ENCODE data around the gene SPATA2L. TPM values are rescaled to one million over a fixed set of nuclear protein-coding genes. Genes with fewer than 3 reads are reported as not detected.
A peak's percentile ranks its signal among the peaks of the same experiment; 100 is the strongest.

The SPATA2L gene
- total and polyA plus RNA-seq, 2 of the 13 experiments (the other 11 are each of a cell fraction or from before 2014, with no cell fraction given), result 9.1 to 20.7 TPM

DNA sequence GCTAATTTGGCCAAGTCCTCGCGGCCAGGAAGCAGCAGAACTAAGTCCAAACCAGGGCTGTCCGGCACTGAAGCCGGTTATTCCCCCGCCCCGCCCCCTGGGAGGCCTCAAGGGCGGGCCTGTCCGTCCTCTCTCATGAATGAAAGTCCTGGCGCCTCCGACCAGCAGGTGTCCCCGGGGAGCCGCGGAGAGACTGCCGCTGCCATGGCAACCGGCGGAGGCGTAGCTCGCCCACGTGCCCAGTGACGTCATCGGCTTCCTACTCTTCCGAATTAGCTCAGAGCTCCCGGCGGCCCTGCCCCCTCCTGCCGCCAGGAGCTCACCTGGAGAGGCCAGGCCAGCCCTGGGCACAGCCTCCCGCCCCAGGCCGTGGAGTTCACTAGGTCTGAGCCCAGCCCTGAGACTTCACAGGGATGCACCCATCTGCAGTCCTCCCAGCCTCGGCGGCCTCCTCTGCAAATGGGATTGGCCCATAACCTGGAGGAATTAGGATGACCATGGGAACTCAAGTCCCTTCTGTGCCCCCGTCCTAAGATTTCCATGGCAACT, 1.3 kb downstream of the SPATA2L start (continued):
- peak; percentile 97 for TF ChIP-seq ZNF350 (CRISPR knock-in tag; IDR thresholded peaks at IDR 0.05; ENCODE audit: borderline replicate concordance, low read depth)
- peak; percentile 80 for TF ChIP-seq REPIN1 (CRISPR knock-in tag; IDR thresholded peaks at IDR 0.05; ENCODE audit: borderline replicate concordance, low read depth)
- TF ChIP-seq TBX3 (IDR thresholded peaks at IDR 0.05; ENCODE audit: borderline replicate concordance), result peak; percentile 41; the same call in 1 of the 2 replicates
- peak; percentile 69; the same call in 1 of the 2 replicates for TF ChIP-seq ZNF788 (CRISPR knock-in tag; IDR thresholded peaks at IDR 0.05; ENCODE audit: borderline replicate concordance)
- TF ChIP-seq TEAD2 (CRISPR knock-in tag; IDR thresholded peaks at IDR 0.05), result no peak
- TF ChIP-seq, protein P1, sequence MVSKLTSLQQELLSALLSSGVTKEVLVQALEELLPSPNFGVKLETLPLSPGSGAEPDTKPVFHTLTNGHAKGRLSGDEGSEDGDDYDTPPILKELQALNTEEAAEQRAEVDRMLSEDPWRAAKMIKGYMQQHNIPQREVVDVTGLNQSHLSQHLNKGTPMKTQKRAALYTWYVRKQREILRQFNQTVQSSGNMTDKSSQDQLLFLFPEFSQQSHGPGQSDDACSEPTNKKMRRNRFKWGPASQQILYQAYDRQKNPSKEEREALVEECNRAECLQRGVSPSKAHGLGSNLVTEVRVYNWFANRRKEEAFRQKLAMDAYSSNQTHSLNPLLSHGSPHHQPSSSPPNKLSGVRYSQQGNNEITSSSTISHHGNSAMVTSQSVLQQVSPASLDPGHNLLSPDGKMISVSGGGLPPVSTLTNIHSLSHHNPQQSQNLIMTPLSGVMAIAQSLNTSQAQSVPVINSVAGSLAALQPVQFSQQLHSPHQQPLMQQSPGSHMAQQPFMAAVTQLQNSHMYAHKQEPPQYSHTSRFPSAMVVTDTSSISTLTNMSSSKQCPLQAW (CRISPR knock-in tag; IDR thresholded peaks at IDR 0.05), result peak; percentile 75
- TF ChIP-seq ZNF207 (IDR thresholded peaks at IDR 0.05; ENCODE audit: borderline replicate concordance), result no peak
- TF ChIP-seq MAF1 (CRISPR knock-in tag; IDR thresholded peaks at IDR 0.05; ENCODE audit: borderline replicate concordance), result no peak
- TF ChIP-seq ZNF776 (CRISPR knock-in tag; IDR thresholded peaks at IDR 0.05), result no peak
- TF ChIP-seq XBP1 (CRISPR knock-in tag; IDR thresholded peaks at IDR 0.05), result peak; percentile 56; the same call in 1 of the 2 replicates
- TF ChIP-seq HIVEP1 (CRISPR knock-in tag; IDR thresholded peaks at IDR 0.05), result peak; percentile 74
- TF ChIP-seq MIXL1 (CRISPR knock-in tag; IDR thresholded peaks at IDR 0.05), result 0 out of 2 replicates have a peak, but pooled peaks have one; percentile 31
- TF ChIP-seq REL (CRISPR knock-in tag; conservative IDR thresholded peaks at IDR 0.05), result 0 out of 2 replicates have a peak, but pooled peaks have one; percentile 5
- TF ChIP-seq KAT2B (IDR thresholded peaks at IDR 0.05; ENCODE audit: borderline replicate concordance, low read depth, low read length), result no peak
- TF ChIP-seq, protein P2, sequence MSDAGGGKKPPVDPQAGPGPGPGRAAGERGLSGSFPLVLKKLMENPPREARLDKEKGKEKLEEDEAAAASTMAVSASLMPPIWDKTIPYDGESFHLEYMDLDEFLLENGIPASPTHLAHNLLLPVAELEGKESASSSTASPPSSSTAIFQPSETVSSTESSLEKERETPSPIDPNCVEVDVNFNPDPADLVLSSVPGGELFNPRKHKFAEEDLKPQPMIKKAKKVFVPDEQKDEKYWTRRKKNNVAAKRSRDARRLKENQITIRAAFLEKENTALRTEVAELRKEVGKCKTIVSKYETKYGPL (CRISPR knock-in tag; IDR thresholded peaks at IDR 0.05), result no peak
- TF ChIP-seq EHMT2 (IDR thresholded peaks at IDR 0.05; ENCODE audit: borderline replicate concordance, low read depth, low read length), result no peak
- TF ChIP-seq DR1 (CRISPR knock-in tag; IDR thresholded peaks at IDR 0.05), result no peak
- 0 out of 2 replicates have a peak, but pooled peaks have one; percentile 74 for TF ChIP-seq ZNF670 (CRISPR knock-in tag; IDR thresholded peaks at IDR 0.05; ENCODE audit: borderline replicate concordance)
- TF ChIP-seq ZIK1 (CRISPR knock-in tag; IDR thresholded peaks at IDR 0.05; ENCODE audit: borderline replicate concordance, low read depth), result no peak
- no peak for TF ChIP-seq SAFB2 (CRISPR knock-in tag; IDR thresholded peaks at IDR 0.05; ENCODE audit: borderline replicate concordance, low read depth)
- no peak; the same call in 1 of the 2 replicates for TF ChIP-seq ZNF451 (CRISPR knock-in tag; IDR thresholded peaks at IDR 0.05)
- TF ChIP-seq, protein P3, sequence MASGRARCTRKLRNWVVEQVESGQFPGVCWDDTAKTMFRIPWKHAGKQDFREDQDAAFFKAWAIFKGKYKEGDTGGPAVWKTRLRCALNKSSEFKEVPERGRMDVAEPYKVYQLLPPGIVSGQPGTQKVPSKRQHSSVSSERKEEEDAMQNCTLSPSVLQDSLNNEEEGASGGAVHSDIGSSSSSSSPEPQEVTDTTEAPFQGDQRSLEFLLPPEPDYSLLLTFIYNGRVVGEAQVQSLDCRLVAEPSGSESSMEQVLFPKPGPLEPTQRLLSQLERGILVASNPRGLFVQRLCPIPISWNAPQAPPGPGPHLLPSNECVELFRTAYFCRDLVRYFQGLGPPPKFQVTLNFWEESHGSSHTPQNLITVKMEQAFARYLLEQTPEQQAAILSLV (CRISPR knock-in tag; IDR thresholded peaks at IDR 0.05; ENCODE audit: borderline replicate concordance), result no peak
- TF ChIP-seq, protein P4, sequence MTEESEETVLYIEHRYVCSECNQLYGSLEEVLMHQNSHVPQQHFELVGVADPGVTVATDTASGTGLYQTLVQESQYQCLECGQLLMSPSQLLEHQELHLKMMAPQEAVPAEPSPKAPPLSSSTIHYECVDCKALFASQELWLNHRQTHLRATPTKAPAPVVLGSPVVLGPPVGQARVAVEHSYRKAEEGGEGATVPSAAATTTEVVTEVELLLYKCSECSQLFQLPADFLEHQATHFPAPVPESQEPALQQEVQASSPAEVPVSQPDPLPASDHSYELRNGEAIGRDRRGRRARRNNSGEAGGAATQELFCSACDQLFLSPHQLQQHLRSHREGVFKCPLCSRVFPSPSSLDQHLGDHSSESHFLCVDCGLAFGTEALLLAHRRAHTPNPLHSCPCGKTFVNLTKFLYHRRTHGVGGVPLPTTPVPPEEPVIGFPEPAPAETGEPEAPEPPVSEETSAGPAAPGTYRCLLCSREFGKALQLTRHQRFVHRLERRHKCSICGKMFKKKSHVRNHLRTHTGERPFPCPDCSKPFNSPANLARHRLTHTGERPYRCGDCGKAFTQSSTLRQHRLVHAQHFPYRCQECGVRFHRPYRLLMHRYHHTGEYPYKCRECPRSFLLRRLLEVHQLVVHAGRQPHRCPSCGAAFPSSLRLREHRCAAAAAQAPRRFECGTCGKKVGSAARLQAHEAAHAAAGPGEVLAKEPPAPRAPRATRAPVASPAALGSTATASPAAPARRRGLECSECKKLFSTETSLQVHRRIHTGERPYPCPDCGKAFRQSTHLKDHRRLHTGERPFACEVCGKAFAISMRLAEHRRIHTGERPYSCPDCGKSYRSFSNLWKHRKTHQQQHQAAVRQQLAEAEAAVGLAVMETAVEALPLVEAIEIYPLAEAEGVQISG (CRISPR knock-in tag; IDR thresholded peaks at IDR 0.05), result no peak; the same call in 1 of the 2 replicates
- no peak for TF ChIP-seq ZNF703 (CRISPR knock-in tag; IDR thresholded peaks at IDR 0.05; ENCODE audit: borderline replicate concordance)
- TF ChIP-seq SYNCRIP (IDR thresholded peaks at IDR 0.05; ENCODE audit: insufficient read depth, low read depth, low read length), result no peak
